ENCODE measurements around the gene SLC25A15.

SLC25A15 gene

DNA sequence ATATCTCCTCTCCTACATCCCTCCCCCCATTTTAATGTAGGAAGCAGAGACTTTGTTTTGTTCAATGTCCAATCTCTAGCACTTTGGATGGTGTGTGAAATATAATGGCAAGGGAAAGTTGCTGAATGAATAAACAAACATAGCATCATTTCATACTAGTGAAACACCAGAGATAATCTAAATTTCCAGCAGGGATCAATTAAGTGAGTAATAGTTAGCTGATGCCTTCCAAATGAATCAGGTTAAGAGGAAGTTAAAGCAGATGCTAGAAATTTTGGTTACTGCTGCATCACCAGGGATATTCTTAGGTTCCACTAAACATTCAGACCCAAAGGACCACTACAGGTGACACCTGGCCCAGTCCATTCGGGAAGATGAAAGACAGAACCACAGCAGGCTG, 26.6 kb upstream of the SLC25A15 start:
- Histone ChIP-seq H3K27ac (no peak overlapping the region), H3K36me3 (peaks cover 33% of the 10 kb centered on the region), H3K9me3 (no peaks in the 10 kb centered on the region)

GRCh38 chr13:40764587-40765403, 24.6 kb upstream of the SLC25A15 start:
- Histone ChIP-seq H3K9me3 (no peaks in the 10 kb centered on the region), H3K27ac (no peak overlapping the region), H3K4me1 (ENCODE audit: control insufficient read depth in 1 of 2, insufficient read depth in 1 of 2, low read depth in 1 of 2, low read length in 1 of 2) (peaks cover 0 to 1% of the 10 kb centered on the region in 2 experiments), H3K36me3 (peaks cover 29% of the 10 kb centered on the region), H3K27me3 (no peaks in the 10 kb centered on the region), H3K4me3 (ENCODE audit: low read depth in 1 of 2, low read length in 1 of 2) (no peak overlapping the region)
- no peak for TF ChIP-seq CTCF (IDR thresholded peaks at IDR 0.05)

More for the DNA sequence above, 26.6 kb upstream of the SLC25A15 start:
- no peak for TF ChIP-seq CTCF (IDR thresholded peaks at IDR 0.05)
- Histone ChIP-seq H3K27me3 (no peaks in the 10 kb centered on the region), H3K4me3 (ENCODE audit: low read depth in 1 of 2, low read length in 1 of 2) (no peak overlapping the region), H3K4me1 (ENCODE audit: control insufficient read depth in 1 of 2, insufficient read depth in 1 of 2, low read depth in 1 of 2, low read length in 1 of 2) (no peaks in the 10 kb centered on the region)

DNA sequence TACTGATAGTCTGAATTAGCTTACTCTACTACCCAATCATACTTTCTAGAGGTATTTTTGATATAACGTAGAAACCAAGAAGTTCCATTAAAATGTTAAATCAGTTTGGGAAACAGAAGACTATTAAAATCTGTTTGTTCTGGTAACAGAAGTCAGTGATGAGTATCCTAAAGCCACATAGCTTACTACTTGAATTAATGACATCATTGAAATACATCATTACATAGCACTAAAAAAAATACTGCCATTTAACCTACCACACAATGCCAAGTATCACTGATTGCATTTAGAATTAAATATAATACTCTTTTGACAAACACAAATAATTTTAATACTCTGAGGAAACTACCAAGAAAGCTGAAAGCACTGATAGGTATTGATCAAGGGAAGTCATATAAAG, 23.8 kb upstream of the SLC25A15 start:
- no peaks in the 10 kb centered on the region for H3K9me3 ChIP-seq
- H3K4me1 ChIP-seq (ENCODE audit: control insufficient read depth in 1 of 2, insufficient read depth in 1 of 2, low read depth in 1 of 2, low read length in 1 of 2): peaks cover 7 to 9% of the 10 kb centered on the region in 2 experiments
- no peaks in the 10 kb centered on the region for H3K27me3 ChIP-seq
- peaks cover 29% of the 10 kb centered on the region for H3K36me3 ChIP-seq
- no peak overlapping the region for H3K4me3 ChIP-seq (ENCODE audit: low read depth in 1 of 2, low read length in 1 of 2)
- TF ChIP-seq CTCF (IDR thresholded peaks at IDR 0.05): no peak
- H3K27ac ChIP-seq: no peak overlapping the region

DNA sequence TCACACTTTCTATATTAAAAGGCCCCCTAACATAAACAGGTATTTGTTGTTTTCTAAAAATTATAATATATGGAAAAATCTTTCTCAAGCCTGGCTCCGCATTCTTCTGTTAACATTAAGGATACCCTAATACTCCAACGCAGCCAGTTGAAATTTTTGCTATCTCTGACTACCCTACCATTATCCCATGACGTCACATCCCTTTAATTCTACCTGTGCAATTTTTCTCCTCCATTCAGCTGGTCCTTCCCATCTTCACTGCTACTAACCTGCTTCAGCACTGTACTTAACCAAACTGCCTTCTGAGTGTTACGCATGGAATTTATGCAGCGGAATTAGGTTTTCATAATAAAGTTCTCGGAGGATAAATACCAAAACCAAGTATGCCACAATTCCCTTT, 19.4 kb upstream of the SLC25A15 start:
- H3K4me3 ChIP-seq (ENCODE audit: low read depth in 1 of 2, low read length in 1 of 2): peak overlapping the region; percentile 84 to 91
- H3K27me3 ChIP-seq: no peaks in the 10 kb centered on the region
- no peak overlapping the region for H3K27ac ChIP-seq
- peaks cover 7 to 11% of the 10 kb centered on the region in 2 experiments for H3K4me1 ChIP-seq (ENCODE audit: control insufficient read depth in 1 of 2, insufficient read depth in 1 of 2, low read depth in 1 of 2, low read length in 1 of 2)
- no peak for TF ChIP-seq CTCF (IDR thresholded peaks at IDR 0.05)
- no peaks in the 10 kb centered on the region for H3K9me3 ChIP-seq
- H3K36me3 ChIP-seq: peaks cover 13% of the 10 kb centered on the region

- Histone ChIP-seq H3K4me1 (ENCODE audit: control insufficient read depth in 1 of 2, insufficient read depth in 1 of 2, low read depth in 1 of 2, low read length in 1 of 2) (peaks cover 7 to 11% of the 10 kb centered on the region in 2 experiments), H3K9me3 (no peaks in the 10 kb centered on the region), H3K27ac (peak overlapping the region; percentile 79), H3K27me3 (no peaks in the 10 kb centered on the region), H3K4me3 (ENCODE audit: low read depth in 1 of 2, low read length in 1 of 2) (peak overlapping the region; percentile 84 to 91), H3K36me3 (peaks cover 9% of the 10 kb centered on the region)
- no peak for TF ChIP-seq CTCF (IDR thresholded peaks at IDR 0.05)
Measured at GRCh38 chr13:40770609-40770933, 18.8 kb upstream of the SLC25A15 start.

Measured in neutrophil (primary cell).